GM19240 (cell line): Measurements from ENCODE around the gene HECW1.
"Not testable (repeated sequence)": the region's sequence is repeated elsewhere in the genome, so short reads cannot be mapped to it uniquely, and the experiment has no call there.

Experiments used
- DNase-seq: peaks from one replicate; pipeline ENCODE4 v3.0.0; 2011; ENCODE audit warnings: low spot score; ENCODE audit not compliant: insufficient read length

The HECW1 gene

GRCh38 chr7:43463401-43463980 lies 351.0 kb downstream of the HECW1 start:
- DNase-seq = no peak

DNA sequence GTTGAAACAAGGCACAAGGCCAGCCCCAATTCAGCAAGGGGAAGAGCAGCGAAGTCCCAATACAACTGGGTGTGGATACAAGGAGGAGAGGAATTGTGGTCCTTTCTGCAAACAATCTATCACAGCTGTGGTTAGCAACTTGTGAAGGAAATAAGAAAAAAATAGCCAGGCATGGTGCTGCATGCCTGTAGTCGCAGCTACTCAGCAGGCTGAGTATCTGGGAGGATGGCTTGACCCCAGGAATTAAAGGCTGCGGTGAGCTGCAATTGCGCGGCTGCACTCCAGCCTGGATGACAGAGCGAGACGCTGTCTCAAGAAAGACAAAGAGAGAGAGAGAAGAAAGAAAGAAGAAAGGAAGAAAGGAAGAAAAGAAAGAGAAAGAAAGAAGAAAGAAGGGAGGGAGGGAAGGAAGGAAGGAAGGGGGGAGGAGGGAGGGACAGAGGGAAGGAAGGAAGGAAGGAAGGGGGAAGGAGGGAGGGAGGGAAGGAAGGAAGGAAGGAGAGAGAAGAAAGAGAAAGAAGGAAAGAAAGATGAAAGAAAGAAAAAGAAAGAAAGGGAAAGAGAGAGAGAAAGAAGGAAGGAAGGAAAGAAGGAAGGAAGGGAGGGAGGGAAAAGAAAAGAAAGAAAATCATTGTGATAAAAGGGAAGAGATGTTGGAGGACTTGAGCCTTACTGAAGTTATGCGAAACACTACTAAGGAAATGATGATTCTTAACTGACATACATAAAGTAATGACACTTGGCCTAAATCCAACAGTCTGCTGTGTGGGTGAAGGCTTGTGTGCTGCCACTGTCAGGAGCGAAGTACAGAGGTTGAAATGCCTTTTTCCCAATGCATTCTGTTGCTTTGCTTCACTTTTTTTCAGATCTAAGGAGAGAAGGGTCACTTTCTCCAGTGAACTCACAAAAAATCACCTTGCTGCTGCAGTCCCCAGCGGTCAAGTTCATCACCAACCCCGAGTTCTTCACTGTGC lies 353.4 kb downstream of the HECW1 start:
- DNase-seq = no peak

GRCh38 chr7:43467406-43467805 lies 355.0 kb downstream of the HECW1 start:
- no peak for DNase-seq

- DNase-seq = no peak
Measured at GRCh38 chr7:43467846-43468245, 355.4 kb downstream of the HECW1 start.

DNA sequence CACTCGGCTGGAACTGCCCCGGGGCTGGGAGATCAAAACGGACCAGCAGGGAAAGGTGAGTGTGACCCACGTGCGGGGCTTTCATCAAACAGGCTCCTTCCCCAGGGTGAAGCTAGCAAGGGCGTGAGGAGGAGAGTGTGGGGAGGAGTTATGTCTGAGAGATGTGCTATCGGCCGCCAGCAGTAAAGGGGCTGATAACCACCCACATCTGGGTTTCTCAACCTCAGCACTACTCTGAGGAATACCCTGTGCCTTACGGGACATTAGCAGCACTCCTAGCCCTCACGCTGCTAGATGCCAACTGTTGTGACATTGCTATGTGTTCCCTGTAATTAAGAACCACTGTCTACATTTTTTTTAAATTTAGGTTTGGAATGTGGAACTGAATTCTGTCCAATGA lies 356.6 kb downstream of the HECW1 start:
- no peak for DNase-seq

DNA sequence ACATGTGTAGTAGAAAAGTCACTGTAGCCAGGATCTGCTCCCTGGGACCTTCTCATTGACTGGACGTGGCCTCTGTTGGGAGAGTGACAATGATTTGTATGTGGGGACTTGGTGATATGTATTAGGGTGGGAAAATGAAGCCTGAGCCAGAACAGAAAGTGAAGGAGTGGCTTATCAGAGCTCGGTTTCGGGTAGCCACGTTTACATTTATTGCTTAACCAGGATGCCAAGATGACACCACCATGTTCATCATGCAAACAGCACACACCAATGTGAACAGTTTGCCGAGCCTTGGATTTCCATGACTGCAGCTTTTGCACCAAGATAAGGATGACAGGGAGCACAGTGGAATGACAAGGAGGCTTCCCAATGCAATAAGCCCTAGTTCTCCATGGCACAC lies 357.7 kb downstream of the HECW1 start:
- no peak for DNase-seq

GRCh38 chr7:43475983-43476382 lies 363.5 kb downstream of the HECW1 start:
- no peak for DNase-seq

DNA sequence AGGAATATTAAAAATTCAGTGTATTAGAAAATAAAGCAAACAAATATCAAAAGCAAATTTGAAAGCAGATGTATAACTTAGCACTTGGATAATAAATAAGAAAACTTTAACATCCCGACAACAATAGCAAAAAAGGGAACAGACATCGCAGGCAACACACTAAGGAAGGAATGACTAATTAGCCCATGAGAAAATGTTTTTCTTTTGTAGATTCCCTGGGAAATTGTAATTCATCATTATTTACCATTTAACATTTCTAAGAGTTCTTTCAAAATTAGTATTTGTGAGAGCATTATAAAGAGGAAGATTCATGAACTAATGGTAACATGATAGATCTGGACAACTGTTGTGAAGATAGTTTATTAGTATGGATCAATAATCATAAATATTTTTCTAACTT lies 364.4 kb downstream of the HECW1 start:
- DNase-seq = no peak

DNA sequence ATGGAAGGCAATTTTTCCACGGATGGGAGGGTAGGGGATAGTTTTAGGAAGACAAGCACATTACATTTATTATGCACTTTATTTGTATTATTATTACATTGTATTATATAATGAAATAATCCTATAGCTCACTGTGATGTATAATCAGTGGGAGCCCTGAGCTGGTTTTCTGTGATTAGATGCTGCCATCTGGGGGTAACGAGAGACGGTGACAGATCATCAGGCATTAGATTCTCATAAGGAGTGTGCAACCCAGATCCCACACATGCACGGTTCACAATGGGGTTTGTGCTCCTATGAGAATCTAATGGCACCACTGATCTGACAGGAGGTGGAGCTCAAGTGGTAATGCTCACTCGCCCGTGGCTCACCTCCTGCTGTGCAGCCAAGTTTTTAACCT lies 366.6 kb downstream of the HECW1 start:
- no peak for DNase-seq

- DNase-seq = no peak
Measured at GRCh38 chr7:43479543-43479942, 367.1 kb downstream of the HECW1 start.

DNA sequence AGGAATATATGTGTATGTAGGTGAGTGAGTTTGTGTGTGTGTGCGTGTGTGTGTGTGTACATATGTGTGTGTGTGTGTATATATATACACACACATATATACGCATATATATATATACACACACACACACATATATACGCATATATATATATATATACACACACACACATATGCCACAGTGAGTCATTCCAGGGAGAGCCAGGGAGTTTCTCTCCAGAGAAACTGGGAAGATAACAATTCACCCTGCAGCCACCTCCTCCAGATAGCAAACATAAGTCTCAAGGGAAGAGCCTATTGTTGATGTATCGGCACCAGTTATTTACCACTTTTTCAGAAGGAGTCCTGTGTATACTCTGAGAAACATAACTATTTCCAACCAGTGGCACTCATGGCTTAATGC lies 368.1 kb downstream of the HECW1 start:
- no peak for DNase-seq

DNA sequence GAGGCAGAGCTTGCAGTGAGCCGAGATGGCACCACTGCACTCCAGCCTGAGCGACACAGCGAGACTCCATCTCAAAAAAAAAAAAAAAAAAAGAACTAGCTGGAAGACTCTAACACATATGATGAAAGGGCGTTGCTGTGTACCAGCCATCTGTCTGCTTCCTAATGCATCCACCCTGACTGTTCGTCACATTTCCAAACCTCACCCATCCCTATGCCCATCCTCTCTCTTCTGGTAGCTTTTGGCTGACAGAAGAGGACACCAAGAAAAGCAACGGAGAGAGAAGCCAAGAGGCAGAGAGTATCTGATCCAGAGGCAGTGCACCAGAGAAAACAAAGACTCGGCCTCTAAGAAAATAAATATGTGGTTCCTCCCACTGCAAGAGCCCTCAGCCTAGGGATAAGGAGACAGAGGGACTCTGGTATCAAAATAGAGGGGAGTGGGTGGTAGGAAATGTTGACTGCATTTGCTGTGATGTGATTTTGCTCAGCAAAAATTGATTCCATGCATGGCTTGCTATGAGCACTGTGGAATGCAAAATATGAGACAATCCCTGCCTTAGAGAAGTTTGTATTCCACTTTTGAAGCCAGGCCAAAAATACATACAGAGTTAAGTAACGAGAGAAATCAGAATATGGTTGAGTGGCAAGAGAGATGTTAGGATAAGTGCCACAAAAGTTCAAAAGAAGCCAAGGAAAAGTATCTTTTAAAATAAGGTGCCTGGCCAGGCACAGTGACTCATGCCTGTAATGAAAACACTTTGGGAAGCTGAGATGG lies 369.6 kb downstream of the HECW1 start:
- DNase-seq = no peak

GRCh38 chr7:43482679-43483252 lies 370.3 kb downstream of the HECW1 start:
- DNase-seq = no peak

- no peak for DNase-seq
Measured at GRCh38 chr7:43484678-43485395, 372.4 kb downstream of the HECW1 start.

- DNase-seq = no peak
Measured at GRCh38 chr7:43485580-43485979, 373.1 kb downstream of the HECW1 start.

DNA sequence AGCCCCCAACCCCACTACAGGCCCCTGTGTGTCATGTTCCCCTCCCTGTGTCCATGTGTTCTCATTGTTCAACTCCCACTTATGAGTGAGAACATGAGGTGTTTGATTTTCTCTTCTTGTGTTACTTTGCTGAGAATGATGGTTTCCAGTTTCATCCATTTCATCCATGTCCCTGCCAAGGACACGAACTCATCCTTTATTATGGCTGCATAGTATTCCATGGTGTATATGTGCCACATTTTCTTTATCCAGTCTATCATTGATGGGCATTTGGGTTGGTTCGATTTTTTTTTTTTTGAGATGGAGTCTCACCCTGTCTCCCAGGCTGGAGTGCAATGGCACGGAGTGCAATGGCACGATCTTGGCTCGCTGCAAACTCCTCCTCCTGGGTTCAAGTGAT lies 373.6 kb downstream of the HECW1 start:
- not testable (repeated sequence) for DNase-seq

DNA sequence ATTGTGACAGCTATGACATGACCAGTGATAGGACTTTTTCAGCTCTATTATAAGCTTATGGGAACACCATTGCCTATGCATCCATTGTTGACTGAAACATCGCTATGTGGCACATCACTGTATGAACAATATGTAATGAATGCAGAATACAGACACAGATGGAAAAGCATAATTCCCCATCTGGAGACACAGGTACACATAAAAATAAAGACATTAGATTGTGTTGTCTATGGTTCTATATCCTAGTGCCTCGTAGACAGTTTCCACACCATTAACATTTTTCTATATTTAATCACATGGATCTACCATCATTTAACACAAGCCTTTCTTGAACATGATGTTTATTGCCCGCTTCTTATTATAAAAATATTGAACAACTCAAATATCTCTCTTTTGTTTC lies 374.2 kb downstream of the HECW1 start:
- DNase-seq = no peak

DNA sequence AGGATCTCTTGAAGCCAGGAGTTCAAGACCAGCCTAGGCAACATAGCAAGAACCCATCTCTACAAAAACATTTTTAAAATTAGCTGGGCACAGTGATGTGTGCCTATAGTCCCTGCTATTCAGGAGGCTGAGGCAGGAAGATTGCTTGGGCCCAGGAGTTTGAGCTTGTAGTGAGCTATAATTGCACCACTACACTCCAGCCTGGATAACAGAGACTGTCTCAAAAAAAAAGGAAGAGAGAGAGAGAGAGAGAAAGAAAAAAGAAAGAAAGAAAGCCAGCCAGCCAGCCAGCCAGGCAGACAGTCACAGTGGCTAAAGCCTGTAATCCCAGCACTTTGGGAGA lies 375.3 kb downstream of the HECW1 start:
- no peak for DNase-seq

- no peak for DNase-seq
Measured at GRCh38 chr7:43489257-43489656, 376.8 kb downstream of the HECW1 start.

DNA sequence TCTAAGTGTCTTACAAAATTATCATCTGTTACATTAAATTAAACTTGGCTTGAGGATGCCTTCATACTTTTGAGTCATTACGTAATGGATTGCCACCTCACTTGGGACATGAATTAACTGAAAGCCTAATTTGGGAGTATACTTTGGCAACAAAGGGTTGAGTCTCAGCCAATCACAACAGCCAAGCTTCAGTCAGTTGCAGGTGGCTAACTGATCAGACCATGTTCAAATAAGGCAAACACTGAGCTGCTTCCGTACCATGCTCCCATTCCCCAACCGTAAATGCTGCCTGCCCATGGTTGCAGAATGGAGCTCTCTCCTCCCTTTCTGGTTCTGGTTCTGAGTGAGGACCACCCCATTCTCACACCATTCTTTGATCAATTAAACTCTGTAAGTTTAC lies 377.6 kb downstream of the HECW1 start:
- DNase-seq = no peak

DNA sequence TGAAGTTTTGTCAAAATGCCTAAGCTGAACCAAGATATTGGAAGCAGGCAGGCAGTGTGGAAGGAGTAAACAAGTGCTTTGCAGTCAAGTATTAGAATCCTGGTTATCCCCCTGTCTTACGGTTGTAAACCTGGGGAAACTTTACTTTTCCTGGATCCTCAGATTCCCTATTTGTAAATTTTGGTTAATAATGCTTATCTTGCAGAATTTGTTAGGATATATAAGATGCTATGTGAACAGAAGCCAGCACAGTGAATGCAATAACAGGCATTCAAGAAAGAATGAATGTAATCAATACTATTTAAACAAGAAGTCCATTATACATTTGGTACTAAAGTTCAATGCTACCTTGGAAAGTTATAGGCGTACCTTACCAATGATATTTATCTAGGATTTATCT lies 378.7 kb downstream of the HECW1 start:
- no peak for DNase-seq
